ENCODE results near the gene XPOT. TPM values are rescaled to one million over a fixed set of nuclear protein-coding genes. Genes with fewer than 3 reads are reported as not detected.

XPOT gene
- total and polyA plus RNA-seq, 2 of the 4 experiments (the other 2 are of a cell fraction), result 40.9 to 80.8 TPM

DNA sequence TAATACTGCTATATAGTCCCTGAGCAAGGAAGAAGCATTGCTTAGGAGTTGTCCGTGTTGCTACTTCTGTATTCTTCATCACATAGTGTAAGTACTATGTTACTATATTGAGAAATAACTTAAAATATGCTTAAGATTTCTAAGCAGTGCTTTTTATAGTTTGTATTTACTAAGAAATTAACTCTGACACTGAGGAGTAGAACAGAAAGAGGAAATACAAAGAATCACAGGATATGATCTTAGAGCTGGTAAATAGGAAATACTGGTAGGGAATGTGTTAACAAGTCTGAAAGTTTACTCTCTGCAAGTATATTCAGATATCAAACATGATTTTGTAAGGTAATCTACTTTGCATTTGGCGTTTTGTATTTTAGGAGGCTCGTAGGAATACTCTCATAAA, 15.5 kb downstream of the XPOT start:
- Histone ChIP-seq H3K56ac (ENCODE audit: extremely low read depth, insufficient read depth, low read length) (no peak overlapping the region), H2BK20ac (ENCODE audit: low read depth, low read length) (no peak overlapping the region), H3K4me2 (ENCODE audit: low read depth, low read length) (no peak overlapping the region), H3K9me1 (ENCODE audit: insufficient read depth, low read length) (no peaks in the 10 kb centered on the region; the same call in 1 of the 2 replicates), H4K5ac (ENCODE audit: low read depth, low read length) (no peak overlapping the region), H2BK120ac (ENCODE audit: low read depth, low read length) (no peak overlapping the region), H4K8ac (ENCODE audit: low read depth in 2 of 2, low read length in 2 of 2) (no peak overlapping the region), H3K79me1 (ENCODE audit: low read depth in 1 of 2, low read length in 2 of 2) (peaks cover 18 to 22% of the 10 kb centered on the region in 2 experiments), H3K14ac (replicated peaks; ENCODE audit: low read depth, low read length) (no peak overlapping the region), H2BK15ac (ENCODE audit: low read depth, low read length) (no peak overlapping the region), H2AK5ac (ENCODE audit: low read depth, low read length) (no peak overlapping the region), H3K18ac (ENCODE audit: low read depth, low read length) (no peak overlapping the region), H3K23ac (ENCODE audit: low read depth, low read length) (no peak overlapping the region), H4K20me1 (ENCODE audit: insufficient read depth, low read length) (peaks cover 5% of the 10 kb centered on the region; the same call in 1 of the 2 replicates), H3K4ac (ENCODE audit: low read depth, low read length) (no peak overlapping the region), H3K27me3 (ENCODE audit: control insufficient read depth, insufficient read depth, low read length) (no peaks in the 10 kb centered on the region), H2BK5ac (ENCODE audit: low read depth, low read length, poor library complexity, severe bottlenecking) (no peak overlapping the region), H3K9me3 (ENCODE audit: control insufficient read depth, insufficient read depth, low read length) (no peaks in the 10 kb centered on the region), H4K91ac (ENCODE audit: insufficient read depth, low read depth, low read length) (no peak overlapping the region), H3K4me3 (ENCODE audit: insufficient read depth, low read depth, low read length) (no peak overlapping the region), H3K27ac (ENCODE audit: insufficient read depth, low read length) (no peak overlapping the region), H2AK9ac (replicated peaks; ENCODE audit: low read depth, low read length, poor library complexity) (no peak overlapping the region), H3K4me1 (ENCODE audit: control insufficient read depth, insufficient read depth, low read length) (no peaks in the 10 kb centered on the region), H3K9ac (ENCODE audit: low read depth, low read length) (no peak overlapping the region), H2AFZ (replicated peaks; ENCODE audit: low read length, poor library complexity) (no peak overlapping the region), H3K36me3 (ENCODE audit: control insufficient read depth, insufficient read depth, low read length) (peaks cover 67% of the 10 kb centered on the region)
- dilution Hi-C loops (cut with HindIII; ENCODE audit: low sequenced_read_pairs, unreplicated experiment) (no loop called here), in situ Hi-C loops (cut with MboI; ENCODE audit: low sequenced_read_pairs) (no loop called here), intact Hi-C loops (cut with micrococcal nuclease) (no loop called here)
- no TSS peak for BruUV-seq (replicated peaks)
- DNase-seq (no peak), ATAC-seq (ENCODE audit: low read depth) (no peak)
- ChIA-PET CTCF (no interaction called here), POLR2A (ENCODE audit: unreplicated experiment) (no interaction called here)
- TF ChIP-seq RCOR1 (IDR thresholded peaks at IDR 0.05; ENCODE audit: insufficient replicate concordance, low read length) (no peak), NFE2L2 (IDR thresholded peaks at IDR 0.05; ENCODE audit: low read depth, low read length) (no peak), MAFK (IDR thresholded peaks at IDR 0.05; ENCODE audit: low read depth, low read length) (no peak), MAZ (IDR thresholded peaks at IDR 0.05; ENCODE audit: borderline replicate concordance, low read depth, low read length) (no peak), RAD21 (IDR thresholded peaks at IDR 0.05; ENCODE audit: low read length) (no peak), CHD1 (IDR thresholded peaks at IDR 0.05; ENCODE audit: low read depth, low read length) (no peak), FOS (IDR thresholded peaks at IDR 0.05; ENCODE audit: low read depth, low read length) (no peak), RFX5 (IDR thresholded peaks at IDR 0.05; ENCODE audit: low read depth, low read length) (no peak), CEBPB (IDR thresholded peaks at IDR 0.05; ENCODE audit: low read depth, low read length) (no peak), SMC3 (IDR thresholded peaks at IDR 0.05; ENCODE audit: low read depth, low read length) (no peak), BHLHE40 (IDR thresholded peaks at IDR 0.05; ENCODE audit: low read depth, low read length) (no peak), POLR2A (IDR thresholded peaks at IDR 0.05; ENCODE audit: low read depth, low read length) (no peak), MXI1 (IDR thresholded peaks at IDR 0.05; ENCODE audit: borderline replicate concordance, low read depth, low read length) (no peak)
- TF ChIP-seq, protein P1, sequence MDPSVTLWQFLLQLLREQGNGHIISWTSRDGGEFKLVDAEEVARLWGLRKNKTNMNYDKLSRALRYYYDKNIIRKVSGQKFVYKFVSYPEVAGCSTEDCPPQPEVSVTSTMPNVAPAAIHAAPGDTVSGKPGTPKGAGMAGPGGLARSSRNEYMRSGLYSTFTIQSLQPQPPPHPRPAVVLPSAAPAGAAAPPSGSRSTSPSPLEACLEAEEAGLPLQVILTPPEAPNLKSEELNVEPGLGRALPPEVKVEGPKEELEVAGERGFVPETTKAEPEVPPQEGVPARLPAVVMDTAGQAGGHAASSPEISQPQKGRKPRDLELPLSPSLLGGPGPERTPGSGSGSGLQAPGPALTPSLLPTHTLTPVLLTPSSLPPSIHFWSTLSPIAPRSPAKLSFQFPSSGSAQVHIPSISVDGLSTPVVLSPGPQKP (IDR thresholded peaks at IDR 0.05; ENCODE audit: borderline replicate concordance, low read depth, low read length), result no peak
- TF ChIP-seq, protein P2, sequence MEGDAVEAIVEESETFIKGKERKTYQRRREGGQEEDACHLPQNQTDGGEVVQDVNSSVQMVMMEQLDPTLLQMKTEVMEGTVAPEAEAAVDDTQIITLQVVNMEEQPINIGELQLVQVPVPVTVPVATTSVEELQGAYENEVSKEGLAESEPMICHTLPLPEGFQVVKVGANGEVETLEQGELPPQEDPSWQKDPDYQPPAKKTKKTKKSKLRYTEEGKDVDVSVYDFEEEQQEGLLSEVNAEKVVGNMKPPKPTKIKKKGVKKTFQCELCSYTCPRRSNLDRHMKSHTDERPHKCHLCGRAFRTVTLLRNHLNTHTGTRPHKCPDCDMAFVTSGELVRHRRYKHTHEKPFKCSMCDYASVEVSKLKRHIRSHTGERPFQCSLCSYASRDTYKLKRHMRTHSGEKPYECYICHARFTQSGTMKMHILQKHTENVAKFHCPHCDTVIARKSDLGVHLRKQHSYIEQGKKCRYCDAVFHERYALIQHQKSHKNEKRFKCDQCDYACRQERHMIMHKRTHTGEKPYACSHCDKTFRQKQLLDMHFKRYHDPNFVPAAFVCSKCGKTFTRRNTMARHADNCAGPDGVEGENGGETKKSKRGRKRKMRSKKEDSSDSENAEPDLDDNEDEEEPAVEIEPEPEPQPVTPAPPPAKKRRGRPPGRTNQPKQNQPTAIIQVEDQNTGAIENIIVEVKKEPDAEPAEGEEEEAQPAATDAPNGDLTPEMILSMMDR (conservative IDR thresholded peaks at IDR 0.05; ENCODE audit: low read depth, low read length), result no peak
- TF ChIP-seq, protein P3, sequence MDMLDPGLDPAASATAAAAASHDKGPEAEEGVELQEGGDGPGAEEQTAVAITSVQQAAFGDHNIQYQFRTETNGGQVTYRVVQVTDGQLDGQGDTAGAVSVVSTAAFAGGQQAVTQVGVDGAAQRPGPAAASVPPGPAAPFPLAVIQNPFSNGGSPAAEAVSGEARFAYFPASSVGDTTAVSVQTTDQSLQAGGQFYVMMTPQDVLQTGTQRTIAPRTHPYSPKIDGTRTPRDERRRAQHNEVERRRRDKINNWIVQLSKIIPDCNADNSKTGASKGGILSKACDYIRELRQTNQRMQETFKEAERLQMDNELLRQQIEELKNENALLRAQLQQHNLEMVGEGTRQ (IDR thresholded peaks at IDR 0.05; ENCODE audit: low read depth, low read length), result no peak
- WGBS, 2 experiments (ENCODE audit: extremely low coverage in 2 of 2, insufficient read length in 1 of 2), result no CpG with 5 or more reads among the region's 3 CpGs
